ENCODE results near the gene SLC6A9. TPM values are rescaled to one million over a fixed set of nuclear protein-coding genes. Genes with fewer than 3 reads are reported as not detected.

Gene SLC6A9
- total RNA-seq, 1 donor from 2014 or later: 2.1 TPM

GRCh38 chr1:44019466-44019948 is 11.8 kb downstream of the SLC6A9 start:
- no peak overlapping the region for H3K4me3 ChIP-seq (ENCODE audit: low read length in 3 of 3)
- peaks cover 10 to 12% (median 10%) of the 10 kb centered on the region in 3 donors for H3K4me1 ChIP-seq (ENCODE audit: control insufficient read depth in 3 of 3, insufficient read depth in 3 of 3, low read length in 3 of 3)
- H3K36me3 ChIP-seq (ENCODE audit: control insufficient read depth in 3 of 3, insufficient read depth in 3 of 3, low read length in 3 of 3): no peaks in the 10 kb centered on the region

DNA sequence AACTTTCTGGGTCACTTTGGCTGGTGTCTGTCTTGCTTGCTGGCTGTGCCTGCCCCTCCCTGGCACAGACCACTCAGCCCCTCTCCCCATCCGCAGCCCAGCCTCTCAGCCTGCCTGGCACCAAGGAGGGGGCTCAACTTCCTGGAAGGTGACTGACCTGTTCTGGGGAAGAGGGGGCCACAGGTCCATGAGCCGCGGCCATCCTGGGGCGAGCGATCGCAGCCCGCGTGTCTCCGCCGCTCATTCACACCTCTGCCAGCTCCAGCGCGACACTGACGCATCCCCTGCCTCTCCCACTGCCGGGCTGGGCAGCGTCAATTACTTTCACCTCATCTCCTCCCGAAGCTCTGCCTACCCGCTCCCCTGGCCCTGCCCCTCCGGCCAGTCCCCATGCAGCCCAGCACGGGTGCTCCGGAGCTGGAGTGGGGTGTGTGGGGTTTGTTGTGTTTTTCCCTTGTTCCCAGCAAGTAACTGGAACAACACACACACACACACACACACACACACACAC is 14.3 kb downstream of the SLC6A9 start:
- H3K4me3 ChIP-seq (ENCODE audit: low read length in 3 of 3): no peak overlapping the region
- H3K27ac ChIP-seq (ENCODE audit: low read depth, low read length): no peak overlapping the region
- no peaks in the 10 kb centered on the region for H3K9me3 ChIP-seq (ENCODE audit: control insufficient read depth in 3 of 3, low read length in 3 of 3)
- H3K9ac ChIP-seq (ENCODE audit: low read depth in 1 of 3, low read length in 3 of 3): no peak overlapping the region
- H3K36me3 ChIP-seq (ENCODE audit: control insufficient read depth in 3 of 3, insufficient read depth in 3 of 3, low read length in 3 of 3): no peaks in the 10 kb centered on the region
- peaks cover 0 to 4% (median 0%) of the 10 kb centered on the region in 3 donors for H3K27me3 ChIP-seq (ENCODE audit: control insufficient read depth in 3 of 3, insufficient read depth in 3 of 3, low read length in 3 of 3)
- H3K4me1 ChIP-seq (ENCODE audit: control insufficient read depth in 3 of 3, insufficient read depth in 3 of 3, low read length in 3 of 3): peaks cover 8 to 12% (median 10%) of the 10 kb centered on the region in 3 donors

More at GRCh38 chr1:44019466-44019948, 11.8 kb downstream of the SLC6A9 start:
- Histone ChIP-seq H3K27me3 (ENCODE audit: control insufficient read depth in 3 of 3, insufficient read depth in 3 of 3, low read length in 3 of 3) (peaks cover 0 to 4% (median 2%) of the 10 kb centered on the region in 3 donors), H3K9ac (ENCODE audit: low read depth in 1 of 3, low read length in 3 of 3) (no peak overlapping the region), H3K9me3 (ENCODE audit: control insufficient read depth in 3 of 3, low read length in 3 of 3) (no peaks in the 10 kb centered on the region), H3K27ac (ENCODE audit: low read depth, low read length) (no peak overlapping the region)

GRCh38 chr1:44016041-44016889 is 15.0 kb downstream of the SLC6A9 start:
- H3K27ac ChIP-seq (ENCODE audit: low read depth, low read length): no peak overlapping the region
- H3K9me3 ChIP-seq (ENCODE audit: control insufficient read depth in 3 of 3, low read length in 3 of 3): no peaks in the 10 kb centered on the region
- H3K4me1 ChIP-seq (ENCODE audit: control insufficient read depth in 3 of 3, insufficient read depth in 3 of 3, low read length in 3 of 3): peaks cover 2 to 6% (median 5%) of the 10 kb centered on the region in 3 donors

GRCh38 chr1:44015206-44015605 is 16.1 kb downstream of the SLC6A9 start:
- Histone ChIP-seq H3K9me3 (ENCODE audit: control insufficient read depth in 3 of 3, low read length in 3 of 3) (no peaks in the 10 kb centered on the region), H3K36me3 (ENCODE audit: control insufficient read depth in 3 of 3, insufficient read depth in 3 of 3, low read length in 3 of 3) (no peaks in the 10 kb centered on the region), H3K4me1 (ENCODE audit: control insufficient read depth in 3 of 3, insufficient read depth in 3 of 3, low read length in 3 of 3) (peaks cover 0 to 5% (median 4%) of the 10 kb centered on the region in 3 donors), H3K27ac (ENCODE audit: low read depth, low read length) (no peak overlapping the region), H3K4me3 (ENCODE audit: low read length in 3 of 3) (no peak overlapping the region), H3K27me3 (ENCODE audit: control insufficient read depth in 3 of 3, insufficient read depth in 3 of 3, low read length in 3 of 3) (peaks cover 0 to 4% (median 0%) of the 10 kb centered on the region in 3 donors), H3K9ac (ENCODE audit: low read depth in 1 of 3, low read length in 3 of 3) (no peak overlapping the region)

More at GRCh38 chr1:44016041-44016889, 15.0 kb downstream of the SLC6A9 start:
- Histone ChIP-seq H3K27me3 (ENCODE audit: control insufficient read depth in 3 of 3, insufficient read depth in 3 of 3, low read length in 3 of 3) (peaks cover 0 to 4% (median 0%) of the 10 kb centered on the region in 3 donors), H3K36me3 (ENCODE audit: control insufficient read depth in 3 of 3, insufficient read depth in 3 of 3, low read length in 3 of 3) (no peaks in the 10 kb centered on the region), H3K4me3 (ENCODE audit: low read length in 3 of 3) (no peak overlapping the region), H3K9ac (ENCODE audit: low read depth in 1 of 3, low read length in 3 of 3) (no peak overlapping the region)

DNA sequence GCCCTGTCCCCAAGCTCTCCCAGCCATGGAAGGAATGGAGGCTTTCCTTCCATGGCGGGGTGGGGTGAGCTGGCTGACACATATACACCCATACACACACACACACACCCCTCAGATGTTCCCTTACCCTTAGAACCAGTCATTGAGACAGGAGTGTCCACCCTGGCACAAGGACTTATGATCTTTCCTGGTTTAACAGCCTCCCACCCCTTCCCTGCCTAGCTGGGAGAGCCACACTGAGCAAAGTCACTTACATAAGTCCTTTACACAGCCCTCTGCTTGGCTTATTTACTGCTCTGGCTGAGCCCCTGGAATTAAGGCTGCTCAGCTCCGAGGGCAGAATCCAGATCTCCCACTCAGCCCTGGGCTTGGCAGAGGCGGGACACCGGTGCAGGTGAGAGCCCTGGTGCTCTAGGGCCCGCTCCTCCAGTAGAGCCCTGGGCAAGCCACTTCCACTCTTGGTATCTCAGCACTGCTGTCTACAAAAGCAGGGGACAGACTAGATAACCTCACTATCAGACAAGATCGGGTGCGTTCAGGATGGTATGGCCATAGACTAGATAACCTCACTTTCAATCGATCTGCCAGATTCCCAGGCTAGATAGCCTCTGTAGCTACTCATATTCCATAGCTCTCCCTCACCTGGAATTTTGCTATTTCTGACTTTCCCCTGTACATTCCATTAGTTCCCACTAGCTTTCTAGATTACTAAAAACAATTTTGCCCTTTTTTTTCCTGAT is 16.7 kb downstream of the SLC6A9 start:
- H3K36me3 ChIP-seq (ENCODE audit: control insufficient read depth in 3 of 3, insufficient read depth in 3 of 3, low read length in 3 of 3): no peaks in the 10 kb centered on the region
- no peak overlapping the region for H3K27ac ChIP-seq (ENCODE audit: low read depth, low read length)
- peaks cover 0 to 4% (median 0%) of the 10 kb centered on the region in 3 donors for H3K27me3 ChIP-seq (ENCODE audit: control insufficient read depth in 3 of 3, insufficient read depth in 3 of 3, low read length in 3 of 3)
- H3K4me3 ChIP-seq (ENCODE audit: low read length in 3 of 3): no peak overlapping the region
- no peaks in the 10 kb centered on the region for H3K9me3 ChIP-seq (ENCODE audit: control insufficient read depth in 3 of 3, low read length in 3 of 3)
- H3K4me1 ChIP-seq (ENCODE audit: control insufficient read depth in 3 of 3, insufficient read depth in 3 of 3, low read length in 3 of 3): peaks cover 0 to 5% (median 4%) of the 10 kb centered on the region in 3 donors
- H3K9ac ChIP-seq (ENCODE audit: low read depth in 1 of 3, low read length in 3 of 3): no peak overlapping the region

GRCh38 chr1:44013949-44014348 is 17.3 kb downstream of the SLC6A9 start:
- Histone ChIP-seq H3K27me3 (ENCODE audit: control insufficient read depth in 3 of 3, insufficient read depth in 3 of 3, low read length in 3 of 3) (peaks cover 0 to 4% (median 0%) of the 10 kb centered on the region in 3 donors), H3K4me1 (ENCODE audit: control insufficient read depth in 3 of 3, insufficient read depth in 3 of 3, low read length in 3 of 3) (peaks cover 0 to 5% (median 4%) of the 10 kb centered on the region in 3 donors), H3K9ac (ENCODE audit: low read depth in 1 of 3, low read length in 3 of 3) (no peak overlapping the region), H3K27ac (ENCODE audit: low read depth, low read length) (no peak overlapping the region), H3K4me3 (ENCODE audit: low read length in 3 of 3) (no peak overlapping the region), H3K9me3 (ENCODE audit: control insufficient read depth in 3 of 3, low read length in 3 of 3) (no peaks in the 10 kb centered on the region), H3K36me3 (ENCODE audit: control insufficient read depth in 3 of 3, insufficient read depth in 3 of 3, low read length in 3 of 3) (no peaks in the 10 kb centered on the region)

DNA sequence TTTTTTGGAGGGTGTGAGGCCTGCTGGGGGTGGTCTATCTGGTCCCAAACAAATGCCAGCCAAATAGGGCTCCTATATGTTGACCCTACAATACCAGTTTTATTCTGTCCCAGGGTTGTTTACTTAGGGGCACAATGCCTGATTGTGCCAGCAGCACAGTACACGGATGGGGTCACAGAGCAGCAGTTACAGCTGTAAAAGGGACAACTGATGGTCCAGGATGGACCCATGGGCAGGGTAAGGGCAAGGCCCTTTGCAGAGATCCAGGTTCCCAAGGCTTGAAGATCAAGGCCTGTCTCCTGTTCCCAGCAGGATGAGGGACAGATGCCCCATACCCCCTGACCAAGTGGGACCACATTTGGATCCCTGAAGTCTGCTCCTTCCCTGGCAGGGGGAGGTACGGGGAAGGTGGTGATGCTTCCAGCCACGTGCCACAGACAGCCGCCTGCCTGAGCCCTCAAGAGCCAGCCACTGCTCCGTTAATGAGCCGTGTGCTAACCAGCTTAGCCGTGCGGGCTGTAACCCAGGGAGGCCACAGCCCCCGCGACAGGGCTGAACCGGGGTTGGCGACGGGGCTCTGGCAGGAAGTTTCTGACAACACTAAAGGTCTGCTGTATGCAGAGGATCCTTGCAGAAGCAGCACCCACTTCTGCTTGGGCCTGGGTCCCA is 18.2 kb downstream of the SLC6A9 start:
- Histone ChIP-seq H3K4me3 (ENCODE audit: low read length in 3 of 3) (no peak overlapping the region), H3K27ac (ENCODE audit: low read depth, low read length) (no peak overlapping the region), H3K36me3 (ENCODE audit: control insufficient read depth in 3 of 3, insufficient read depth in 3 of 3, low read length in 3 of 3) (no peaks in the 10 kb centered on the region), H3K9ac (ENCODE audit: low read depth in 1 of 3, low read length in 3 of 3) (no peak overlapping the region), H3K4me1 (ENCODE audit: control insufficient read depth in 3 of 3, insufficient read depth in 3 of 3, low read length in 3 of 3) (peaks cover 0 to 5% (median 4%) of the 10 kb centered on the region in 3 donors), H3K27me3 (ENCODE audit: control insufficient read depth in 3 of 3, insufficient read depth in 3 of 3, low read length in 3 of 3) (peaks cover 0 to 4% (median 0%) of the 10 kb centered on the region in 3 donors), H3K9me3 (ENCODE audit: control insufficient read depth in 3 of 3, low read length in 3 of 3) (no peaks in the 10 kb centered on the region)

DNA sequence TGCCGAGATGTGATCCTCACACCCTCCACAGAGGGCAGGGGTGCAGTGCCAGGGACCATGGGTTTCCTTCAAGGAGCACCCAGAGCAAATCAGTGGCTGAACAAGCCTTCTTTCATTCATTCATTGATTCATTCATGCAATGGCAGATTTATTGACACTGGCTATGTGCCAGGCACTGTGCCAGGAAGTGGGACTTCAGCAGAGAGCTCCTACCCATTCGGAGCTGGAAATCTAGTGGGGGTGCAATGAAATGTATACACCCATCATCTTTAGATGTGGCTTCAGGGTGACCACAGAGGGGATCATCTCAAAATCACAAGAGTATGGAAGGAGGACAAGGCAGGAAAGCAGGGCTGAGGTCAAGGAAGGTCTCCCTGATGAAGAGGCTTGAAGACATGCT is 18.9 kb downstream of the SLC6A9 start:
- H3K9me3 ChIP-seq (ENCODE audit: control insufficient read depth in 3 of 3, low read length in 3 of 3): no peaks in the 10 kb centered on the region
- no peak overlapping the region for H3K27ac ChIP-seq (ENCODE audit: low read depth, low read length)
- H3K4me3 ChIP-seq (ENCODE audit: low read length in 3 of 3): no peak overlapping the region
- H3K27me3 ChIP-seq (ENCODE audit: control insufficient read depth in 3 of 3, insufficient read depth in 3 of 3, low read length in 3 of 3): peaks cover 0 to 2% (median 0%) of the 10 kb centered on the region in 3 donors
- H3K4me1 ChIP-seq (ENCODE audit: control insufficient read depth in 3 of 3, insufficient read depth in 3 of 3, low read length in 3 of 3): peaks cover 0 to 5% (median 4%) of the 10 kb centered on the region in 3 donors
- H3K9ac ChIP-seq (ENCODE audit: low read depth in 1 of 3, low read length in 3 of 3): no peak overlapping the region
- H3K36me3 ChIP-seq (ENCODE audit: control insufficient read depth in 3 of 3, insufficient read depth in 3 of 3, low read length in 3 of 3): no peaks in the 10 kb centered on the region

GRCh38 chr1:44010935-44011471 is 20.3 kb downstream of the SLC6A9 start:
- H3K9ac ChIP-seq (ENCODE audit: low read depth in 1 of 3, low read length in 3 of 3): no peak overlapping the region
- H3K36me3 ChIP-seq (ENCODE audit: control insufficient read depth in 3 of 3, insufficient read depth in 3 of 3, low read length in 3 of 3): no peaks in the 10 kb centered on the region
- H3K9me3 ChIP-seq (ENCODE audit: control insufficient read depth in 3 of 3, low read length in 3 of 3): no peaks in the 10 kb centered on the region
- H3K4me3 ChIP-seq (ENCODE audit: low read length in 3 of 3): no peak overlapping the region
- H3K4me1 ChIP-seq (ENCODE audit: control insufficient read depth in 3 of 3, insufficient read depth in 3 of 3, low read length in 3 of 3): peaks cover 0 to 6% (median 4%) of the 10 kb centered on the region in 3 donors
- no peak overlapping the region for H3K27ac ChIP-seq (ENCODE audit: low read depth, low read length)
- H3K27me3 ChIP-seq (ENCODE audit: control insufficient read depth in 3 of 3, insufficient read depth in 3 of 3, low read length in 3 of 3): no peaks in the 10 kb centered on the region

Measured in skeletal muscle tissue (tissue), 4 donors.